Testis (tissue), 3 donors: ENCODE results near the gene GLRA3. TPM values are rescaled to one million over a fixed set of nuclear protein-coding genes. Genes with fewer than 3 reads are reported as not detected.

ENCODE experiments used
- DNase-seq: peaks from one replicate; pipeline ENCODE4 v3.0.0-alpha.2; 2019
- H3K27ac ChIP-seq, 2 donors: fragments of 200-600 bp; sonication (generic); one replicate each; pipeline ENCODE4 v1.5.1; 2019
- H3K27me3 ChIP-seq: fragments of 200-600 bp; sonication (generic); one replicate; pipeline ENCODE4 v1.5.1; 2019
- H3K36me3 ChIP-seq: fragments of 200-600 bp; sonication (generic); one replicate; pipeline ENCODE4 v1.5.1; 2017; ENCODE audit warnings: low read depth; ENCODE audit errors: missing control alignments
- H3K4me1 ChIP-seq: fragments of 200-600 bp; sonication (generic); one replicate; pipeline ENCODE4 v1.5.1; 2019
- H3K4me3 ChIP-seq, 2 donors: fragments of 200-600 bp; sonication (generic); one replicate each; pipeline ENCODE4 v1.5.1; 2017 to 2019
- H3K9me3 ChIP-seq: fragments of 200-600 bp; sonication (generic); one replicate; pipeline ENCODE4 v1.5.1; 2017
- POLR2A ChIP-seq: fragments of 450-650 bp; IDR thresholded peaks from one replicate; pipeline ENCODE4 v1.6.1; 2017; ENCODE audit warnings: antibody characterized with exemption, mild to moderate bottlenecking, moderate library complexity
- WGBS, 2 donors: methylation state at CpG; one replicate each; pipeline ENCODE4 v1.1.5; 2018; 5-methylcytosine and 5-hydroxymethylcytosine counted together
- intact Hi-C: fragments of 100-400 bp; cut with DNase I; formaldehyde crosslinking; loops from one replicate; pipeline ENCODE4 v1.15.1; 2023; ENCODE audit warnings: low total_unique reads
- polyA plus RNA-seq: library from polyadenylated mRNA; stranded (reverse); fragments of 350-450 nt; fragmentation: Illumina TruSeq; extraction: RNeasy Lipid Tissue Mini Kit (QIAGEN cat#74804); gene quantifications from one replicate; pipeline ENCODE4 v1.2.3, GENCODE V29; 2014; ENCODE audit warnings: low read depth, low replicate concordance; ENCODE audit not compliant: insufficient read depth
- total RNA-seq, 2 donors: library from RNA; depleted of rRNA; stranded (reverse); fragments of >200 nt; gene quantifications; one replicate each; pipeline ENCODE4 v1.2.3, GENCODE V29; 2016
- TF ChIP-seq, protein P1 (sequence below), 3 experiments: fragments of 450-650 bp in 2 of 3; fragments of 200-600 bp in 1 of 3; sonication (generic) in 1 of 3; IDR thresholded peaks; one replicate each; pipeline ENCODE4 v1.5.1; 2016 to 2019; ENCODE audit warnings: antibody characterized with exemption in 3 of 3, mild to moderate bottlenecking in 2 of 3, moderate library complexity in 1 of 3

Gene GLRA3
- total and polyA plus RNA-seq, 3 donors from 2014 or later: 1.2 to 1.3 (median 1.3) TPM

DNA sequence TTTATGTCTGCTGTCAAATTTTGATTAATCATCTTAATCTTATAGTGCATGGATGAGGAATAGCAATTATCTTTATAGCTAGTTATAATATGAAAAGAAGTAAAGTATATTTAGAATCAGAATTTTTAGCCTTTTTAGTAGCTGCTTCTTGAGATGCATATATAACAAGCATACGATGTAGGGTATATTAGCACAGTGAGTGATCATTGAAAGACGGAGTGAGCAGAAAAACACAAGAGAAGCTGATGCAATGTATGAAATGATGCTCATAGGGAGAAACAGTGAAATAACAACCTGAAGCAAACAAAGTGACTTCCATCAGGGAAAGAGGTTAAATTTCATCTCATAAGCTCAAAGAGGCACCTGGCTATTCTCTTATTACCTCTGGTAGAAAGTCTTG lies 77.0 kb downstream of the GLRA3 start:
- TF ChIP-seq, protein P1, sequence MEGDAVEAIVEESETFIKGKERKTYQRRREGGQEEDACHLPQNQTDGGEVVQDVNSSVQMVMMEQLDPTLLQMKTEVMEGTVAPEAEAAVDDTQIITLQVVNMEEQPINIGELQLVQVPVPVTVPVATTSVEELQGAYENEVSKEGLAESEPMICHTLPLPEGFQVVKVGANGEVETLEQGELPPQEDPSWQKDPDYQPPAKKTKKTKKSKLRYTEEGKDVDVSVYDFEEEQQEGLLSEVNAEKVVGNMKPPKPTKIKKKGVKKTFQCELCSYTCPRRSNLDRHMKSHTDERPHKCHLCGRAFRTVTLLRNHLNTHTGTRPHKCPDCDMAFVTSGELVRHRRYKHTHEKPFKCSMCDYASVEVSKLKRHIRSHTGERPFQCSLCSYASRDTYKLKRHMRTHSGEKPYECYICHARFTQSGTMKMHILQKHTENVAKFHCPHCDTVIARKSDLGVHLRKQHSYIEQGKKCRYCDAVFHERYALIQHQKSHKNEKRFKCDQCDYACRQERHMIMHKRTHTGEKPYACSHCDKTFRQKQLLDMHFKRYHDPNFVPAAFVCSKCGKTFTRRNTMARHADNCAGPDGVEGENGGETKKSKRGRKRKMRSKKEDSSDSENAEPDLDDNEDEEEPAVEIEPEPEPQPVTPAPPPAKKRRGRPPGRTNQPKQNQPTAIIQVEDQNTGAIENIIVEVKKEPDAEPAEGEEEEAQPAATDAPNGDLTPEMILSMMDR (IDR thresholded peaks at IDR 0.05): no peak
- no peak for TF ChIP-seq POLR2A
- intact Hi-C loops: no loop called here
- Histone ChIP-seq H3K36me3 (no peaks in the 10 kb centered on the region), H3K4me3 (no peak overlapping the region), H3K9me3 (no peaks in the 10 kb centered on the region), H3K27me3 (no peaks in the 10 kb centered on the region), H3K4me1 (no peaks in the 10 kb centered on the region), H3K27ac (no peak overlapping the region)
- no peak for DNase-seq
- 75 to 81% methylated on average over 2 of the region's 2 CpGs for WGBS, 2 donors

DNA sequence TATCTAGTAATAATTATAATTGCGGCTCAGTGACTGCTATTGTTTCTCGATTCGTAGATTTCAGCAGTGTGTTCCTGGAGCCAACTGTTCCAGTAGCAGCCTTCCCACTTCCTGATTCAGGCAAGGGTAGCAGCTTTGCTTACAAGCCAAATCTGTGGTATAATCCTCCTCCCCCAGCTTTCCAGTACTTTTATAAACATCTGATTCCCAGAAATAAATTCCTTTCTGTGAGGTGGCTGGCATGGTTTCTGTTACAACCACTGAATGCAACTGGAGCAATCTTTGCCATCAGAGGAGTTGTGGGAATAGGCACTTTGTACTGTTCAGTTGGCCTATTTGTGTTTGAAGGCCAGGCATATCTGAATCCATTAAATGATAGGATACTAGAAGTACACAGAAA lies 80.0 kb downstream of the GLRA3 start:
- Histone ChIP-seq H3K4me1 (no peaks in the 10 kb centered on the region), H3K36me3 (no peaks in the 10 kb centered on the region), H3K27me3 (no peaks in the 10 kb centered on the region), H3K9me3 (no peaks in the 10 kb centered on the region), H3K4me3 (no peak overlapping the region), H3K27ac (no peak overlapping the region)
- no peak for TF ChIP-seq POLR2A
- TF ChIP-seq, protein P1 (IDR thresholded peaks at IDR 0.05): no peak
- no peak for DNase-seq
- WGBS, 2 donors: 70 to 85% methylated on average over 3 of the region's 3 CpGs
- intact Hi-C loops: no loop called here

DNA sequence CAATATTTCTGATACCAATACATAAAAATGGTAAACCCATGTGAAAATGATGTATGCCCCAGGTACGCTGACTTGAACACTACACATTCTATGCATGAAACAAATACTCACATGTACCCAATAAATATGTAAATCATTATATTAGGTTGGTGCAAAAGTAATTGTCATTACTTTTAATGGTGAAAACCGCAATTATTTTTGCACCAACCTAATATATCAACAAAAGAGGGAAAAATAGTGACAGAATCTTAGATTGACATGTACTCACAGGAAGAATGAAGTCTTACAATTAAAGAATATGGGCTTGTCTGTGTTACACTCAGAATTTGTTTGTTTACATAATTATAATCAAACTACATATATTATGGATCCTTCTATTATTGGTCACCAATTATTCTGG lies 82.3 kb downstream of the GLRA3 start:
- Histone ChIP-seq H3K4me3 (no peak overlapping the region), H3K9me3 (no peaks in the 10 kb centered on the region), H3K27ac (no peak overlapping the region), H3K27me3 (no peaks in the 10 kb centered on the region), H3K4me1 (no peaks in the 10 kb centered on the region), H3K36me3 (no peaks in the 10 kb centered on the region)
- intact Hi-C loops: no loop called here
- TF ChIP-seq, protein P1 (IDR thresholded peaks at IDR 0.05): no peak
- TF ChIP-seq POLR2A: no peak
- WGBS, 2 donors: 87 to 90% methylated on average over 2 of the region's 2 CpGs
- DNase-seq: no peak

DNA sequence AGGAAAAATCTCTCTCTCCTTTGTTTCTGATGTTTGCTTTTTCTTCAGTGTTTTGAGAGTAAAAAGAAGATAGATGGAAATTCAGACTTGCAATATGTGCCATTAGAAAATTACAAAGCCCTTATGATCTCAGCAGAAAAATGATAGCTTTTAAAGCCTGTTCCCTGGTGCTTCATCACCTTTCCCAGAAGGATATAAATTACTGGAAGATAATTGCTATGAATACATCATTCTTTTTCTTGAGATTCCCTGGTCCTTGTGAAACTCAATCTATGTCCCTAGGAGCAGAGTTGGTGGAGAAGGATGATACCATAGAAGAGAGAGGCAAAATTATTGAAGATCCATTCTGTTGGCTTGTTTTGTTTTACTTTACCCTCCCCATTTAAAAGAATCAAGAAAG lies 86.5 kb downstream of the GLRA3 start:
- no peaks in the 10 kb centered on the region for H3K4me1 ChIP-seq
- DNase-seq: no peak
- no peaks in the 10 kb centered on the region for H3K36me3 ChIP-seq
- no peak overlapping the region for H3K27ac ChIP-seq
- intact Hi-C loops: no loop called here
- TF ChIP-seq POLR2A: no peak
- TF ChIP-seq, protein P1 (IDR thresholded peaks at IDR 0.05): no peak
- no peak overlapping the region for H3K4me3 ChIP-seq
- H3K27me3 ChIP-seq: no peaks in the 10 kb centered on the region
- H3K9me3 ChIP-seq: no peaks in the 10 kb centered on the region

DNA sequence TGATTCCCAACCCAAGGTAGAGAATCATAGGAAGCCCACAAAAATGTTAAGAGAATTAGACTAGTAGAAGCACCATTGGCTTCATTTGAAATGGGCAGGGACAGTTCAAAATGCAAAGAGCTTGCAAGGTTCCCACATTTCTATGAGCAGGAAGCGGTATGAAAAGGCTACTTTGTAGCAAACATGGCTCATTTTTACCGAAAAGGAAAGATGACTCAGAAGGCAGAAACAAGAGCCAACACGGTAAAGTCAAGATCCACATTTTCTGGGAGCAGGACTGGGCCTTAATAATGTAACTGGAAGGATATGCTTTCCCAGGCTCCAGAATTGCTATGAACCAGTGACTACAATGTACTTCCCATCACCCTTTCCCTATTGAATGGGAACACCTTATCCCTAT lies 89.5 kb downstream of the GLRA3 start:
- TF ChIP-seq, protein P1 (IDR thresholded peaks at IDR 0.05): no peak
- TF ChIP-seq POLR2A: no peak
- 75 to 77% methylated on average over 3 of the region's 3 CpGs for WGBS, 2 donors
- Histone ChIP-seq H3K4me3 (no peak overlapping the region), H3K4me1 (no peaks in the 10 kb centered on the region), H3K36me3 (no peaks in the 10 kb centered on the region), H3K9me3 (no peaks in the 10 kb centered on the region), H3K27me3 (no peaks in the 10 kb centered on the region), H3K27ac (no peak overlapping the region)
- no peak for DNase-seq
- intact Hi-C loops: no loop called here
